Testis (tissue), 2 donors: ENCODE data around the gene MESD.

Source experiments
- POLR2A ChIP-seq: fragments of 450-650 bp; IDR thresholded peaks from one replicate; pipeline ENCODE4 v1.6.1; 2017; ENCODE audit warnings: antibody characterized with exemption, mild to moderate bottlenecking, moderate library complexity
- TF ChIP-seq, protein P1 (sequence below), 3 experiments: fragments of 450-650 bp in 2 of 3; fragments of 200-600 bp in 1 of 3; sonication (generic) in 1 of 3; IDR thresholded peaks; one replicate each; pipeline ENCODE4 v1.5.1; 2016 to 2019; ENCODE audit warnings: antibody characterized with exemption in 3 of 3, mild to moderate bottlenecking in 2 of 3, moderate library complexity in 1 of 3

GRCh38 chr15:81016489-81017068, 27.0 kb upstream of the MESD start:
- no peak for TF ChIP-seq POLR2A
- TF ChIP-seq, protein P1, sequence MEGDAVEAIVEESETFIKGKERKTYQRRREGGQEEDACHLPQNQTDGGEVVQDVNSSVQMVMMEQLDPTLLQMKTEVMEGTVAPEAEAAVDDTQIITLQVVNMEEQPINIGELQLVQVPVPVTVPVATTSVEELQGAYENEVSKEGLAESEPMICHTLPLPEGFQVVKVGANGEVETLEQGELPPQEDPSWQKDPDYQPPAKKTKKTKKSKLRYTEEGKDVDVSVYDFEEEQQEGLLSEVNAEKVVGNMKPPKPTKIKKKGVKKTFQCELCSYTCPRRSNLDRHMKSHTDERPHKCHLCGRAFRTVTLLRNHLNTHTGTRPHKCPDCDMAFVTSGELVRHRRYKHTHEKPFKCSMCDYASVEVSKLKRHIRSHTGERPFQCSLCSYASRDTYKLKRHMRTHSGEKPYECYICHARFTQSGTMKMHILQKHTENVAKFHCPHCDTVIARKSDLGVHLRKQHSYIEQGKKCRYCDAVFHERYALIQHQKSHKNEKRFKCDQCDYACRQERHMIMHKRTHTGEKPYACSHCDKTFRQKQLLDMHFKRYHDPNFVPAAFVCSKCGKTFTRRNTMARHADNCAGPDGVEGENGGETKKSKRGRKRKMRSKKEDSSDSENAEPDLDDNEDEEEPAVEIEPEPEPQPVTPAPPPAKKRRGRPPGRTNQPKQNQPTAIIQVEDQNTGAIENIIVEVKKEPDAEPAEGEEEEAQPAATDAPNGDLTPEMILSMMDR (IDR thresholded peaks at IDR 0.05): no peak
